Psoas muscle (tissue), 8 donors: ENCODE results near the gene INIP. TPM values are rescaled to one million over a fixed set of nuclear protein-coding genes. Genes with fewer than 3 reads are reported as not detected.

Experiments
- ATAC-seq, 4 donors: fragments of 200-7000 bp; cut with Tn5 transposase; one replicate each; pipeline ENCODE4 v1.9.1; 2020; ENCODE audit warnings: moderate library complexity in 3 of 4, mild to moderate bottlenecking in 2 of 4
- DNase-seq, 2 donors: peaks; one replicate each; pipeline ENCODE4 v3.0.0-alpha.2; 2020
- H3K27ac ChIP-seq: fragments of 200-600 bp; one replicate; pipeline ENCODE4 v1.8.0; 2022
- H3K27me3 ChIP-seq, 3 donors: fragments of 200-600 bp in 1 of 3; one replicate each; pipeline versions ENCODE4 v1.6.1 to v1.8.0; 2013 to 2022; ENCODE audit warnings: low read length in 2 of 3, mild to moderate bottlenecking in 2 of 3, moderate library complexity in 1 of 3; ENCODE audit not compliant: insufficient read depth in 3 of 3
- H3K36me3 ChIP-seq, 2 donors: fragments of 200-600 bp in 1 of 2; one replicate each; pipeline versions ENCODE4 v1.6.1 to v1.8.0; 2013 to 2022; ENCODE audit warnings: low read depth in 1 of 2, mild to moderate bottlenecking in 1 of 2, moderate library complexity in 1 of 2; ENCODE audit not compliant: insufficient read depth in 1 of 2
- H3K4me1 ChIP-seq: fragments of 200-600 bp; one replicate; pipeline ENCODE4 v1.8.0; 2022
- H3K4me3 ChIP-seq: fragments of 200-600 bp; one replicate; pipeline ENCODE4 v1.8.0; 2022; ENCODE audit warnings: mild to moderate bottlenecking
- H3K9me3 ChIP-seq: fragments of 200-600 bp; one replicate; pipeline ENCODE4 v1.8.0; 2022
- WGBS, 3 donors: extraction: QIAGEN DNeasy Blood & Tissue Kit; methylation state at CpG; one replicate each; pipeline versions ENCODE4 v1.1.6 to v1.1.7; 2013; 5-methylcytosine and 5-hydroxymethylcytosine counted together
- intact Hi-C, 2 donors: fragments of 100-400 bp; cut with DNase I; formaldehyde crosslinking; loops; one replicate each; pipeline versions ENCODE4 v1.11.0 to v1.14.2; 2022
- polyA plus RNA-seq, 3 donors: library from polyadenylated mRNA; stranded (reverse); fragments of 200-250 nt; gene quantifications; one replicate each; pipeline ENCODE4 v1.2.3, GENCODE V29; 2013
- total RNA-seq, 4 donors: library from RNA; stranded (reverse); fragmentation: NEBNext Ultra II Directional in 2 of 4; extraction: Animal tissue kit (Norgen Biotek cat#: 25700) in 2 of 4; gene quantifications; one replicate each; pipeline versions ENCODE4 v1.2.1 to v1.2.4, GENCODE V29; 2021 to 2023
- TF ChIP-seq, protein P1 (sequence below): fragments of 200-600 bp; IDR thresholded peaks from one replicate; pipeline ENCODE4 v1.8.0; 2022; ENCODE audit warnings: antibody characterized with exemption
- donor health status: healthy with polysubstance abuse.
- donor health status: DM: no; HTN: no; CAD: no; lungs with moderate emphysema.
- donor health status: Bipolar disorder and iron deficiency.
- donor health status: healthy.
- donor health status: DM: yes; HTN: yes; CAD: no.
- donor health status: DM: no; HTN: no; CAD: no.
- donor health status: DM: no; HTN: no; CAD: no.
- donor health status: DM: yes; HTN: yes; CAD: no.

Gene INIP
- total and polyA plus RNA-seq, 7 donors: 3.7 to 17.2 (median 9.1) TPM

DNA sequence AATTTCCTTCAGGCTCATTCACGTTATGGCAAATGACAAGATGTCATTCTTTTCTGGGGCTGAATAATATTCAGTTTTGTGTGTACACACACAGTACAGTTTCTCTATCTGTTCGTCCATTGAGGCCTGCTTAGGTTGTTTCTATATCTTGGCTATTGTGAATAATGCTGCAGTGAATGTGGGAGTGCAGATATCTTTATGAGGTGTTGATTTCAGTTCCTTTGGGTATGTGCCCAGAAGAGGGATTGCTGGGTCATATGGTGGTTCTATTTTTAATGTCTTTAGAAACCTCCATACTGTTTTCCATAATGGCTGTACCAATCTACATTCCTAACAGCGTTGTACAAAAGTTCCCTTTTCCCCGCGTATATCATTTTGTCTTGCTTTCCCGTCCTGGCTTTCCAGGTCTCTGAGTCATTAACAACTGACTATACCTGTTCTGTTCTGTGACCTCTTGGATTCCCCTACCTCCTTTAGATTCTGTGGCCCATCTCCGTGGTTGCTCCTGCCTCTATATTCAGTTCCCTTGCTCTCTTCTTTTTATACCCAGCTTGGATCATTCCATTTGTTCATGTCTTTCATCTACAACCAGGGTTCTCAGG is 39.5 kb upstream of the INIP start:
- DNase-seq: no peak
- ATAC-seq: peak; percentile 64 to 78 (median 73)
- Histone ChIP-seq H3K4me1 (peaks cover 41% of the 10 kb centered on the region), H3K4me3 (peak overlapping the region; percentile 20), H3K27me3 (no peaks in the 10 kb centered on the region), H3K27ac (peak overlapping the region; percentile 74), H3K36me3 (no peaks in the 10 kb centered on the region), H3K9me3 (no peaks in the 10 kb centered on the region)
- intact Hi-C loops: no loop called here
- TF ChIP-seq, protein P1, sequence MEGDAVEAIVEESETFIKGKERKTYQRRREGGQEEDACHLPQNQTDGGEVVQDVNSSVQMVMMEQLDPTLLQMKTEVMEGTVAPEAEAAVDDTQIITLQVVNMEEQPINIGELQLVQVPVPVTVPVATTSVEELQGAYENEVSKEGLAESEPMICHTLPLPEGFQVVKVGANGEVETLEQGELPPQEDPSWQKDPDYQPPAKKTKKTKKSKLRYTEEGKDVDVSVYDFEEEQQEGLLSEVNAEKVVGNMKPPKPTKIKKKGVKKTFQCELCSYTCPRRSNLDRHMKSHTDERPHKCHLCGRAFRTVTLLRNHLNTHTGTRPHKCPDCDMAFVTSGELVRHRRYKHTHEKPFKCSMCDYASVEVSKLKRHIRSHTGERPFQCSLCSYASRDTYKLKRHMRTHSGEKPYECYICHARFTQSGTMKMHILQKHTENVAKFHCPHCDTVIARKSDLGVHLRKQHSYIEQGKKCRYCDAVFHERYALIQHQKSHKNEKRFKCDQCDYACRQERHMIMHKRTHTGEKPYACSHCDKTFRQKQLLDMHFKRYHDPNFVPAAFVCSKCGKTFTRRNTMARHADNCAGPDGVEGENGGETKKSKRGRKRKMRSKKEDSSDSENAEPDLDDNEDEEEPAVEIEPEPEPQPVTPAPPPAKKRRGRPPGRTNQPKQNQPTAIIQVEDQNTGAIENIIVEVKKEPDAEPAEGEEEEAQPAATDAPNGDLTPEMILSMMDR: no peak
- WGBS, 3 donors: 44 to 56% (median 44%) methylated on average over 7 of the region's 7 CpGs

DNA sequence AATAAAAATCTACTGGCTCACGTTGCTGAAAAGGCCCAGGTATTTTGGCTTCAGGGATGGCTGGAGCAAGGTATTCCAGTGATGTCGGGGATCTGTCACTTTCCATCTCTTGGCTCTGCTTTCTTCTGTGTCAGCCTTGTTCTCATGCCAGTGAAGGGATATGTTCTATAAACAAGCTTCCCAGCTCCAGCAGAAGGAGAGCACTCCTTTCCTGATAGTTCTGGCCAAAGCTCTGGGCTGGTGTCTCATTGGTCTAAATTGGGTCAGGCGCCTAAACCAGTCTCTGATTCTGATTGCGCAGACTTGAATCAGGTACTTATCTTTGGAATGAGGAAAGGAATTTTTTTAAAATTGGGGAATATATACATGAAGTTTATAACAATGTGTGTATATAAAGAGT is 37.8 kb upstream of the INIP start:
- no peak overlapping the region for H3K4me3 ChIP-seq
- peak overlapping the region; percentile 74 for H3K27ac ChIP-seq
- peaks cover 50% of the 10 kb centered on the region for H3K4me1 ChIP-seq
- 36 to 56% (median 46%) methylated on average over 4 of the region's 4 CpGs for WGBS, 3 donors
- H3K27me3 ChIP-seq: no peaks in the 10 kb centered on the region
- intact Hi-C loops: no loop called here
- H3K9me3 ChIP-seq: no peaks in the 10 kb centered on the region
- TF ChIP-seq, protein P1: no peak
- no peaks in the 10 kb centered on the region for H3K36me3 ChIP-seq
- DNase-seq (no peak), ATAC-seq (peak; percentile 48 to 79 (median 73))

DNA sequence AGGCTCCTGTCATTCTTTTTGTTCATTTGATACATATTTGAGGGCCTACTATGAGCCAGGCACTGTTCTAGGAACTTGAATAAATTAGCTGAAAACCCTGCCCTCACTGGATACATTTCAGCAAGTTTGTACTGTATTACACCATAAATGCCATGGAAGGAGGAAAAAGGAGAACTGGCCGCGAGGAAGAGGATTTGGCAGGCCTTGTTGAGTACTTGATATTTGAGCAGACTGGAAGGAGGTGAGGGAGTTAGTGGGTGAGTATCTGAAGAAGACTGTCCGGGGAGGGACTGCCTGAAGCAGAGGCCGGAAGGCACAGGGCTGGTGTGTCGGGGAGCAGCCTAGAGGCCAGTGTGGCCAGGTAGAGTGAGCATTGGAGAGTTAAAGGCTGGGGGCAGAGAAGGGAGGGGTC is 37.1 kb upstream of the INIP start:
- Histone ChIP-seq H3K4me1 (peaks cover 53% of the 10 kb centered on the region), H3K27me3 (no peaks in the 10 kb centered on the region), H3K9me3 (no peaks in the 10 kb centered on the region), H3K36me3 (no peaks in the 10 kb centered on the region), H3K27ac (peak overlapping the region; percentile 74), H3K4me3 (no peak overlapping the region)
- no peak for ATAC-seq
- WGBS, 3 donors: 30 to 59% (median 31%) methylated on average over 5 of the region's 5 CpGs
- TF ChIP-seq, protein P1: no peak
- no peak for DNase-seq
- intact Hi-C loops: no loop called here

DNA sequence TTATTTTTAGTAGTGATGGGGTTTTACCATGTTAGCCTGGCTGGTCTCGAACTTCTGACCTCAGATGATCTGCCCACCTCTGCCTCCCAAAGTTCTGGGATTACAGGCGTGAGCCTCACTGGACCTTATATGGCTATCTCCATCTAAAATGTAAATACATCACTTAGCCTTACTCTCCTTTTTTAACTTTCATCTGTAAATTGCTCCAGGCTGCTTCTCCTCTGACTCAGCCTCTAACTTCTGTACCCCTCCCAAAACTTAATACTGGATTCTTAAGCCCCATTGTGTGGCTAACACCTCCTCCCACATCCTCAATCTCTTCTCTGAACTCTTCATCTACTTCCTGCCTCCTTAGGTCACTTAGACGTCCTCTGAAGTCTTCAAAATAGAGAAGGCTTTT is 36.7 kb upstream of the INIP start:
- intact Hi-C loops: loop anchor here (5.0 kb wide), 4 partner anchors 37 to 372 kb away; partner anchors contain the start of genes INIP (in 2 of the 2) and HSDL2 (in 1 of the 2)
- 72 to 84% (median 77%) methylated on average over 3 of the region's 3 CpGs for WGBS, 3 donors
- peaks cover 58% of the 10 kb centered on the region for H3K4me1 ChIP-seq

More for the DNA sequence above, 36.7 kb upstream of the INIP start:
- ATAC-seq: no peak
- H3K9me3 ChIP-seq: no peaks in the 10 kb centered on the region
- H3K27ac ChIP-seq: peak overlapping the region; percentile 74
- TF ChIP-seq, protein P1: no peak
- no peak overlapping the region for H3K4me3 ChIP-seq
- DNase-seq: no peak
- no peaks in the 10 kb centered on the region for H3K27me3 ChIP-seq
- H3K36me3 ChIP-seq: no peaks in the 10 kb centered on the region
